Fibroblast of upper back skin (primary cell): ENCODE results near the gene SELENOO.
A peak's percentile ranks its signal among the peaks of the same experiment; 100 is the strongest.

Experiments used
- DNase-seq: peaks from one replicate; pipeline ENCODE4 v3.0.0-alpha.2; 2013

The SELENOO gene

DNA sequence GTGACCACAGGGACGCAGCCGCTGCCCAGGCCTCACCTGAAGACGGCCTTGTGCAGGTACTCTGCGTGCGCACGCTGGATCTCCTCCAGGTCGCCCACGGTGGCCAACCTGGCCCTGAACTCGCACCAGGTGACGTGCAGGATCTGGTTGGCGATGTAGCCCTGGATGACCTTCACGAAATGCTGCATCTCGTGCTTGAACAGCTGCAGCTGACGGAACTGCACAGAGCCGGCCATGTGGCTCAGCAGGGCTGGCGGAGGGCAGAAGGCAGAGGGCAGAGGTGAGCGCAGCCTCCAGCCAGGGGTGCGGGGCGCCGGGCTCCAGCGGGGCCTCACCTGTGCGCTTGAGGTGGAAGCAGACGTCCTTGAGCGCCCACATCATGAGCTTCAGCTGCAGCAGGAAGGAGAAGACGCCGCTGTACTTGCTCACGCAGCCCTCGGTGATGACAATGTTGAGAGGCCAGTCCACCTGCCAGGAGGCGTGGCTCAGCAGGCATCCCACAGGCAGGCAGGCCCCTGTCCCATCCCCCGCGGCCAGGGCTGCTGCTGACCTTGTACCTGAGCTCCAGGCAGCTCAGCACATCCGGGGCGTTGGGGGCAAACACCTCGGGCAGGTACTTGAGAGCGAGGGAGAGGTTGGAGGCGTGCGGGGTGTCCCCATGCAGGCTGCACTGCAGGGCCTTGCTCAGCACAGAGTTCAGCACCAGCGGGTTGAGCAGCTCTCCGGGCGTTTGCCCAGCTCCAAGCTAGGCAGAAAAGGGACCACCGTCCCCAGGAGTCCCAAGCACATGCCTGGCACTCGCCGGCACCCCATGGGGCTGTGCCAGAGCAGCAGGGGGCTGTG is 17.6 kb downstream of the SELENOO start:
- no peak for DNase-seq

DNA sequence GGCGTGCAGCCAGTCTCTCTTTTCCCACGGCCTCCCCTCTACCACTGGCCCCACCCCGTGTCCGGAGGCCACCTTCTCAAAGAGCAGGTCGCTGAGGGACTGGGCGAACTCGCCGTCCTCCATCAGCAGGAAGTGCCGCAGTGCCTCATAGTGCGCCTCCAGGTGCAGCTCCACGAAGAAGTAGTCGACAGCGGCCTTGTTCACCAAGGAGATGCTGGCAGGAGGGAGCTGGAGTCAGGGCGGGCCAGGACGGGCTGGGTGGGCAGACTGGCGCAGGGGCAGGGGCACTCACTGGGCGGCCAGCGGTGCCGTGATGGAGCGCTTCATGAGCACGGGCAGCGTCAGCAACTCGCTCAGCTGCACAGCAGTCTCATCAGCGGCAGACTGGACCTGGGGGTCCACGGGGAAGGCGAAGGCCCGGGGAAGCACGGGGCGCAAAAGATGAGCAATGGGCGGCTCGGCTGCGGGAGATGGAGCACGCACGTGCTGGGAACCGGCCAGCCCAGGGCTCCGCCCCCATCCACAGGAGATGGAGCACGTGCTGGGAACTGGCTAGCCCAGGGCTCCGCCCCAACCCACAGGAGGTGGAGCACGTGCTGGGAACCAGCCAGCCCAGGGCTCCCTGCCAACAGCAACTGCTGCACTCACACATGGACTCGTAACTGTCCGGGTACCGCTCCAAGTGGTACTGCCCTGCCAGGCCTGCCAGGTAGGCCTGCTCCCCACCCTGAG is 18.4 kb downstream of the SELENOO start:
- peak; percentile 73 for DNase-seq

GRCh38 chr22:50219800-50220602 is 19.2 kb downstream of the SELENOO start:
- no peak for DNase-seq

GRCh38 chr22:50220603-50221409 is 20.0 kb downstream of the SELENOO start:
- no peak for DNase-seq

GRCh38 chr22:50221410-50222300 is 20.8 kb downstream of the SELENOO start:
- DNase-seq, result no peak

- no peak for DNase-seq
These were observed 21.7 kb downstream of the SELENOO start for GRCh38 chr22:50222508-50222907.

DNA sequence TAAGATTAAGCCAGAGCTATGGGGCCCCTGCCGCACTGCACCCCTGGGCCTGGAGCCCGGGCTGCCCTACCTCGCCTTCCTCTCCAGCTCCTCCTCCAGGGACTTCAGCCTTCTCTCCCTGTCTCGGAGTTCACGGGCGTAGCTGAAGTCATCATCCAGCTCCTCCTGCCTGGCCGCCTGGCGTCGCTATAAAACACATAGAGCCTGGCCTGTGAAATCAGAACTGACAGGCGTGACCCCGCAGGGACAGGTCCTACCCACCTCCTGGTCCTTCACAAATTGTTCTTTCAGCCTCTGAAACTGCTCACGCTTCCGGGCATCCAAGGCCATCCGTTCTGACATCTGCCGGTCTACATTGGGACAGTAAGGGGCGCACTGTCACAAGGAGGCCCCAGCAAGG is 23.3 kb downstream of the SELENOO start:
- DNase-seq, result no peak

- no peak for DNase-seq
These were observed 24.6 kb downstream of the SELENOO start for GRCh38 chr22:50225200-50225969.

DNA sequence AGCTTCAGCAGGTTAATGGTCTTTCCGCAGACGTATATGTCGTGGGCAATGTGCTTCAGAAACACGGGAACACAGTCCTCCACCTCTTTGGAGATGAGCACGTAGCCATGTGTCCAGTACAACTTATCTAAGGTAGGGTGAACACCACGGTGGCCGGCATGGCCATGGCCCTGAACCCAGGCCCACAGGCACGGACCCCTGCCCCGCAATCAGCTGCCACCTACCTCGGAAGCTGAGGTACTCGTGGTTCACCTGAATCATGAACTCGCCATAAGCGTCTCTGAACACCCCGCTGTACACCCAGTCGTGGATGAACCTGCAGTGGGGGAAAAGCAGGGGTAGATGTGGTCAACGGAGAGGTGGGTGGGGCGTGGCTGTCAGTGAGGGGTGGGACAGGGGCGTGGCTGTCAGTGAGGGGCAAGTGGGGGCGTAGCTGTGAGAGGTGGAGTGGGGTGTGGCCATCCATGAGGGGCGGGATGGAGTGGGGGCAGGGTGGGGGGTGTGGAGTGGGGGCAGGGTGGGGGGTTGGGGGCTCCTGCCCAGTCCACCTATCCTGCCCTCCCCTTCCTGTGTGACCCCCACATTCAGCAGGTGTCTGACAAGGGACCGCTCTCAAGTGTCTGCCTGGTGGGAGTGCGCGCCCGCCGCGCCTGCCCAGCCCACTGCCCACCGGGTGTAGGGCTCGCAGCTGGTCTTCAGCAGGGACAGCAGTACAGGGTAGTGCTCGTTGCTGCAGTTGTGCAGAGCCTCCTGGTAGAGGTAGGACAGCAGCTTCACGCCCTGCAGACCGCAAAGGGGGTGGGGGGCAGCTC is 25.5 kb downstream of the SELENOO start:
- DNase-seq, result no peak

GRCh38 chr22:50226875-50227165 is 26.0 kb downstream of the SELENOO start:
- no peak for DNase-seq

DNA sequence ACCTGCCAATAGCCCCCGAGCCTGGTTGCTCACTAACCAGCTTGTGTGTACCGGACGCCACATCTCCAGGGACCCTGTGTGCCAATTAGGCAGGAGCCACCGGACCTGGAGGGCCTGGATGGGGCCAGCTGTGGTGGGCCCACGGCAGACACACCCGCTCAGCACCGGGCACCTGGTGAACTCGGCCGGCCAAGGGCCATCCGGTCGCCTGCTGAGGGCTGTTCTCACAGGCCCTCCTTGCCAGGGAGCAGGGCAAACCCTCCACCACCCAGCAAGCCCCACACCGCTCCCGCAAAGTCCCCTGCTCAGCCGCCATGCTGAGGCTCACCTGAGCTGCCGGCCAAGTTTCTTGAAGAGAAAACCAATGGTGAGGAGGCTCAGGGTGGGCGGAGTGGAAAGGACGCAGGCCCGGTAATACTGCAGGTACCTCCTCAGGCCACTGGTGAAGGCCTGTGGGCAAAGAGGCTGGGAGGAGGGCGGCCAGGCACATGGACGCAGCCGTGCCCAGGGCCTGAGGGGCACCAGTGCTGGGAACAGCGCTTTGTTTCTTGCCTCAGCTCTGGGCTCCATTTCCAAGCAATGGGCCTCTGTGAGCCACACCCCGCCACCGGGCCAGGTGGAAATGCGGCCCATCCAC is 26.9 kb downstream of the SELENOO start:
- DNase-seq, result no peak

- DNase-seq, result no peak
These were observed 27.6 kb downstream of the SELENOO start for GRCh38 chr22:50228366-50228765.

GRCh38 chr22:50229370-50229769 is 28.6 kb downstream of the SELENOO start:
- no peak for DNase-seq

DNA sequence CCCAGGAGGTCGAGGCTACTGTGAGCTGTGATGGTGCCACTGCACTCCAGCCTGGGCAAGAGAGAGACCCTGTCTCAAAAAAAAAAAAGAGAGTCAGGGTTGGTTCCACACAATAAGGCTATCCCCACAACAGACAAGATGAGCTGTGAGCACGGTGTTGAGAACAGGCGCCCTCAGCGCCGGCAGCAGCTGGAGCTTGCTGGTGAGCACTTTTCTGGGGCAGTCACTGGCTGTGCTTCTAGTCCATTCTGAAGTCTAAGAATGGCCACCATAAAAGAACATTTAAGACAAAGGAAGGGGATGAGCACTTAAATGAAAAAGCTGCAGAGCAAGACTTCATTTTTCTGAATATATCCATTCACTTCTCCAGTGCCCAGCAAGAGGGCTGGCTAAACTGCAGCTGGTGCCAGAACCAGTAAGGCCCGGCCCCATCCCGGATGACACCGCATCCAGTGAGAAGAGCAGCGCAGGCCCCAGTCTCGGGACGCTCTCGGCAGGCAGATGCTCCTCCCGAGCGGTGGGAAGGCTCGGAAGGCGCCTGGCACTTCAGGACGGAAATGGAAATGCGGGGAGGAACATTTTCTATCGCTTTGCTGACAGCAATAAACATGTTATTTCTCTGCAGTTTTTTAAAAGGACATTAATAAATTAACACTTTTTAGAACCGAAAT is 31.8 kb downstream of the SELENOO start:
- DNase-seq, result no peak

DNA sequence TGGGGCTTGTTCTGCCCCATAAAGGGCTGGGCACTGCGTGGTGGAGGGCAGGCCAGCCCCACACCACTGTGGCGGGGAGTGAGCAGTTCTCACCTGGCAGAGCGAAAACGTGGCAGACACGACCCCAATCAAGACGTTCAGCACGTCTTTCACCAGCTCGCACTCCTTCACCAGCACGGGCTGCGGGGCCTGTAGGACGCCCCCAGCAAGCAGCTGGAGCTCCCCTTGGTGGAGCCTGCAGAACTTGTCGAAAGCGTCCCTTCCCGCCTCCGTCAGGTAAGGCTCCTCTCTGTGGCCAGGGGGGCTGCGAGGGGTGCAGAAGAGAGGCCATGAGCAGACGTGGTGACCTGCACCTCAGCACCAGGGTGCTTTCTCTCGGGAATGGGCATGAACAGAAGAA is 32.4 kb downstream of the SELENOO start:
- DNase-seq, result no peak

- no peak for DNase-seq
These were observed 36.1 kb downstream of the SELENOO start for GRCh38 chr22:50236731-50237409.

DNA sequence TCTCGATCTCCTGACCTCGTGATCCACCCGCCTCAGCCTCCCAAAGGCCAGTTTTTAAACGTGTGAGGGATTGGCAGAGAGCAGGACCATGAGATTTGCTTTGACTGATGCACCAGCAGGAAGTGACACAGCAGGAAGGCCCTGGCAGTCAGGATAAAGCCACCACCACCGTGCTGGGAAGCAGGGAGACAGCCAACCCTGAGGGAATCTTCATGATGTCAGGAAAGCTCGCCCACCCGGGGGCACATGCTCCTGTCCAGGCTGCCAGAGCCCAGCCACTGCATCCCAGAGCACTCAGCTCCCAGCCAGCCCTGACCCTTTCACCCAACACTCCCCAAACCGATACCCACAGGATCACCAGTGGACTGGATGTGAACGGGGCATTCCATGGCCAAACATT is 37.9 kb downstream of the SELENOO start:
- no peak for DNase-seq

- no peak for DNase-seq
These were observed 41.7 kb downstream of the SELENOO start for GRCh38 chr22:50242406-50242949.
